ENCODE data around the gene YAE1. TPM values are rescaled to one million over a fixed set of nuclear protein-coding genes. Genes with fewer than 3 reads are reported as not detected.
A peak's percentile ranks its signal among the peaks of the same experiment; 100 is the strongest.

Gene YAE1
- 19.1 and 19.3 TPM in 2 replicates for total RNA-seq
- long read RNA-seq, transcript YAE1-201 (3 exons, 899 nt) = major isoform, 11 of 30 reads
- long read RNA-seq, partial matches to known transcripts = 0 of 30 reads
- long read RNA-seq, other reads (novel, unspliced or antisense) = 13 of 30 reads

GRCh38 chr7:39566023-39566921 lies at the start of gene YAE1:
Gene YAE1, plus strand, starts transcription at chr7:39566404. Its CDS starts 15 bp downstream, at chr7:39566419.
- H3K36me3 Mint-ChIP-seq (ENCODE audit: unreplicated experiment) = peaks cover 3% of the 10 kb centered on the region
- H3K27me3 Mint-ChIP-seq (ENCODE audit: unreplicated experiment) = peaks cover under 1% of the 10 kb centered on the region
- peak within 1 kb of the TSS; percentile 95 for H3K27ac Mint-ChIP-seq (ENCODE audit: unreplicated experiment)
- H3K9me3 Mint-ChIP-seq (ENCODE audit: unreplicated experiment) = no peaks in the 10 kb centered on the region
- peaks cover 23% of the 10 kb centered on the region for H3K4me1 Mint-ChIP-seq (ENCODE audit: unreplicated experiment)
- peak within 1 kb of the TSS; percentile 97 for H3K4me3 Mint-ChIP-seq (ENCODE audit: unreplicated experiment)
- DNase-seq (ENCODE audit: extremely low spot score, unreplicated experiment) = peak; percentile 90
- no peak for TF ChIP-seq CTCF (IDR thresholded peaks at IDR 0.05)

- H3K27ac Mint-ChIP-seq (ENCODE audit: unreplicated experiment) = no peak overlapping the region
- no peak overlapping the region for H3K4me3 Mint-ChIP-seq (ENCODE audit: unreplicated experiment)
- no peak for TF ChIP-seq CTCF (IDR thresholded peaks at IDR 0.05)
- H3K36me3 Mint-ChIP-seq (ENCODE audit: unreplicated experiment) = no peaks in the 10 kb centered on the region
- peaks cover 31% of the 10 kb centered on the region for H3K27me3 Mint-ChIP-seq (ENCODE audit: unreplicated experiment)
- H3K4me1 Mint-ChIP-seq (ENCODE audit: unreplicated experiment) = no peaks in the 10 kb centered on the region
- H3K9me3 Mint-ChIP-seq (ENCODE audit: unreplicated experiment) = no peaks in the 10 kb centered on the region
- no peak for DNase-seq (ENCODE audit: extremely low spot score, unreplicated experiment)
Observed at GRCh38 chr7:39516498-39516897, 49.7 kb upstream of the YAE1 start.

GRCh38 chr7:39517240-39517639 lies 49.0 kb upstream of the YAE1 start:
- Mint-ChIP-seq H3K27me3 (ENCODE audit: unreplicated experiment) (peaks cover 31% of the 10 kb centered on the region), H3K9me3 (ENCODE audit: unreplicated experiment) (no peaks in the 10 kb centered on the region), H3K4me1 (ENCODE audit: unreplicated experiment) (no peaks in the 10 kb centered on the region), H3K36me3 (ENCODE audit: unreplicated experiment) (no peaks in the 10 kb centered on the region), H3K27ac (ENCODE audit: unreplicated experiment) (no peak overlapping the region), H3K4me3 (ENCODE audit: unreplicated experiment) (no peak overlapping the region)
- TF ChIP-seq CTCF (IDR thresholded peaks at IDR 0.05) = no peak
- DNase-seq (ENCODE audit: extremely low spot score, unreplicated experiment) = no peak

GRCh38 chr7:39525926-39526325 lies 40.3 kb upstream of the YAE1 start:
- H3K36me3 Mint-ChIP-seq (ENCODE audit: unreplicated experiment) = no peaks in the 10 kb centered on the region
- DNase-seq (ENCODE audit: extremely low spot score, unreplicated experiment) = no peak
- no peak overlapping the region for H3K4me3 Mint-ChIP-seq (ENCODE audit: unreplicated experiment)
- H3K4me1 Mint-ChIP-seq (ENCODE audit: unreplicated experiment) = no peaks in the 10 kb centered on the region
- TF ChIP-seq CTCF (IDR thresholded peaks at IDR 0.05) = no peak
- peaks cover 44% of the 10 kb centered on the region for H3K27me3 Mint-ChIP-seq (ENCODE audit: unreplicated experiment)
- H3K9me3 Mint-ChIP-seq (ENCODE audit: unreplicated experiment) = no peaks in the 10 kb centered on the region
- no peak overlapping the region for H3K27ac Mint-ChIP-seq (ENCODE audit: unreplicated experiment)

GRCh38 chr7:39526666-39527065 lies 39.5 kb upstream of the YAE1 start:
- no peaks in the 10 kb centered on the region for H3K36me3 Mint-ChIP-seq (ENCODE audit: unreplicated experiment)
- no peaks in the 10 kb centered on the region for H3K9me3 Mint-ChIP-seq (ENCODE audit: unreplicated experiment)
- H3K4me1 Mint-ChIP-seq (ENCODE audit: unreplicated experiment) = no peaks in the 10 kb centered on the region
- H3K4me3 Mint-ChIP-seq (ENCODE audit: unreplicated experiment) = no peak overlapping the region
- TF ChIP-seq CTCF (IDR thresholded peaks at IDR 0.05) = no peak
- no peak overlapping the region for H3K27ac Mint-ChIP-seq (ENCODE audit: unreplicated experiment)
- peaks cover 52% of the 10 kb centered on the region for H3K27me3 Mint-ChIP-seq (ENCODE audit: unreplicated experiment)
- DNase-seq (ENCODE audit: extremely low spot score, unreplicated experiment) = no peak

Measured in osteocyte (in vitro differentiated cells).